ENCODE measurements around the gene KMO.

- no peak for TF ChIP-seq EZH2 (IDR thresholded peaks at IDR 0.05)
- TF ChIP-seq CTCF (IDR thresholded peaks at IDR 0.05), result no peak
These were observed 21.9 kb downstream of the KMO start for GRCh38 chr1:241553886-241554592.

Measured in neural progenitor cell (in vitro differentiated cells).